Renal pelvis (tissue), 3 donors: ENCODE measurements around the gene NUDT3. TPM values are rescaled to one million over a fixed set of nuclear protein-coding genes. Genes with fewer than 3 reads are reported as not detected.

ENCODE experiments used
- polyA plus RNA-seq, 3 donors: library from polyadenylated mRNA; unstranded; fragments of 120-200 nt; gene quantifications; one replicate each; pipeline ENCODE4 v1.2.1, GENCODE V29; 2013; ENCODE audit not compliant: insufficient read length in 3 of 3

The NUDT3 gene
- polyA plus RNA-seq, 3 donors: 18.7 to 22.1 (median 19.1) TPM

Other genes with a start within 250 kb of the NUDT3 start
- gene GRM4, start 246.6 kb downstream of the NUDT3 start, polyA plus RNA-seq: under 1 TPM; 0.57 to 0.69 (median 0.59) TPM
- gene HMGA1, start 155.8 kb downstream of the NUDT3 start, polyA plus RNA-seq: 100 to 1,000 TPM; 130 to 168 (median 164) TPM
- 10 to 100 TPM; 11.9 to 16.1 (median 14.5) TPM for gene SMIM29, start 143.7 kb downstream of the NUDT3 start, polyA plus RNA-seq
- 1,000 to 10,000 TPM; 1,323 to 1,516 (median 1,388) TPM for gene RPS10, start 33.4 kb upstream of the NUDT3 start, polyA plus RNA-seq
- gene PACSIN1, start 73.4 kb upstream of the NUDT3 start, polyA plus RNA-seq: under 1 TPM; 0.80 to 0.96 (median 0.84) TPM
- under 1 TPM in 2 of 3 donors, not detected in 1; 0.09 to 0.23 TPM for gene SPDEF, start 163.7 kb upstream of the NUDT3 start, polyA plus RNA-seq